Measurements from ENCODE around the gene STAB1.

Gene STAB1

DNA sequence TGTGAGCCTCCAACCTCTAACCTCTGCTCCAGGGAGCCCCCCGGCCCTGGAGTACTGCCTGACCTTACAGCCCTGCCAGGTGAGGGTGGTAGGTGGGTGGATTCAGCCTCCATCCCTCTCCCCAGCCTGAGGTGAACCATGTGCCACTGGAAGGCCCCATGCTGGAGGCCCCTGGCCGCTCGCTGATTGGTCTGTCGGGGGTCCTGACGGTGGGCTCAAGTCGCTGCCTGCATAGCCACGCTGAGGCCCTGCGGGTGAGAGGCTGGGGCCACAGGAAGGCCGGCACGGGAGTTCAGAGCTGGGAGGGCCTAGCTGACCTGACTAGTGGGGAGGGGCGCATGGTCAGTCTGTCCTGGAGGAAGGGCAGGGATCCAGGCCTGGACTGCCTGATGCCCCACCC is 19.4 kb downstream of the STAB1 start:
- H3K27me3 ChIP-seq (ENCODE audit: insufficient read depth, low read length, poor library complexity) = peaks cover 6% of the 10 kb centered on the region
- H2AFZ ChIP-seq (ENCODE audit: low read depth, low read length) = no peak overlapping the region
- no peaks in the 10 kb centered on the region for H3K79me2 ChIP-seq (ENCODE audit: insufficient read depth, low read length)
- TF ChIP-seq, protein P1, sequence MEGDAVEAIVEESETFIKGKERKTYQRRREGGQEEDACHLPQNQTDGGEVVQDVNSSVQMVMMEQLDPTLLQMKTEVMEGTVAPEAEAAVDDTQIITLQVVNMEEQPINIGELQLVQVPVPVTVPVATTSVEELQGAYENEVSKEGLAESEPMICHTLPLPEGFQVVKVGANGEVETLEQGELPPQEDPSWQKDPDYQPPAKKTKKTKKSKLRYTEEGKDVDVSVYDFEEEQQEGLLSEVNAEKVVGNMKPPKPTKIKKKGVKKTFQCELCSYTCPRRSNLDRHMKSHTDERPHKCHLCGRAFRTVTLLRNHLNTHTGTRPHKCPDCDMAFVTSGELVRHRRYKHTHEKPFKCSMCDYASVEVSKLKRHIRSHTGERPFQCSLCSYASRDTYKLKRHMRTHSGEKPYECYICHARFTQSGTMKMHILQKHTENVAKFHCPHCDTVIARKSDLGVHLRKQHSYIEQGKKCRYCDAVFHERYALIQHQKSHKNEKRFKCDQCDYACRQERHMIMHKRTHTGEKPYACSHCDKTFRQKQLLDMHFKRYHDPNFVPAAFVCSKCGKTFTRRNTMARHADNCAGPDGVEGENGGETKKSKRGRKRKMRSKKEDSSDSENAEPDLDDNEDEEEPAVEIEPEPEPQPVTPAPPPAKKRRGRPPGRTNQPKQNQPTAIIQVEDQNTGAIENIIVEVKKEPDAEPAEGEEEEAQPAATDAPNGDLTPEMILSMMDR (IDR thresholded peaks at IDR 0.05; ENCODE audit: borderline replicate concordance, extremely low read depth, low read length, poor library complexity, severe bottlenecking) = no peak
- TF ChIP-seq EZH2 (IDR thresholded peaks at IDR 0.05; ENCODE audit: borderline replicate concordance, low read depth, low read length, severe bottlenecking) = no peak
- H3K4me2 ChIP-seq (ENCODE audit: insufficient read depth, low read length) = no peak overlapping the region
- no peak overlapping the region for H3K4me3 ChIP-seq (ENCODE audit: low read depth in 1 of 2, low read length in 2 of 2)
- H3K4me1 ChIP-seq (ENCODE audit: insufficient read depth, low read length) = no peaks in the 10 kb centered on the region
- H3K27ac ChIP-seq (ENCODE audit: low read length) = no peak overlapping the region
- no peaks in the 10 kb centered on the region for H3K36me3 ChIP-seq (ENCODE audit: insufficient read depth, low read length)
- ATAC-seq (ENCODE audit: insufficient read depth, low read depth) = no peak
- H3K9ac ChIP-seq (ENCODE audit: low read depth, low read length) = no peak overlapping the region
- no peak for DNase-seq
- peaks cover 9% of the 10 kb centered on the region; the same call in 1 of the 2 replicates for H4K20me1 ChIP-seq (ENCODE audit: insufficient read depth, low read length)
- no peaks in the 10 kb centered on the region for H3K9me3 ChIP-seq (ENCODE audit: insufficient read depth, low read length, severe bottlenecking)

DNA sequence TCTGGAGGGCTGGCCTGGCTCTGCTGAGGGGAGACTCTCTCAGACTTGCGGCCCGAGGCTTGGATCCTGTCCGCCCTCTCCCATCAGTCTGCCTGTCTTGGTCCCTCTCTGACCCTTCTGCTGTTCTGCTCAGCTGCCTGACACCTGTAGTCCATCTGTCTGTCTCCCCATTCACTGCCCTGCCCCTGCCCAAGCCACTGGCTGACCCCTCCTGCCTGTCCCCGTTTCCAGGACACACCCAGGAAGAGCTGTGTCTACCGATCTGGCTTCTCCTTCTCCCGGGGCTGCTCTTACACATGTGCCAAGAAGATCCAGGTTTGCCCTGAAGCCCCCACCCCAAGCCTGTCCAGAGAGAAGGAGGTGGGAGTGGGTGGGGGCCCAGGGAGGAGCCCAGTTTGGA is 20.1 kb downstream of the STAB1 start:
- H3K27ac ChIP-seq (ENCODE audit: low read length) = no peak overlapping the region
- H3K4me1 ChIP-seq (ENCODE audit: insufficient read depth, low read length) = no peaks in the 10 kb centered on the region
- TF ChIP-seq, protein P1 (IDR thresholded peaks at IDR 0.05; ENCODE audit: borderline replicate concordance, extremely low read depth, low read length, poor library complexity, severe bottlenecking) = no peak
- no peak for TF ChIP-seq EZH2 (IDR thresholded peaks at IDR 0.05; ENCODE audit: borderline replicate concordance, low read depth, low read length, severe bottlenecking)
- no peak for DNase-seq
- H4K20me1 ChIP-seq (ENCODE audit: insufficient read depth, low read length) = peaks cover 9% of the 10 kb centered on the region; the same call in 1 of the 2 replicates
- no peaks in the 10 kb centered on the region for H3K79me2 ChIP-seq (ENCODE audit: insufficient read depth, low read length)
- no peak overlapping the region for H2AFZ ChIP-seq (ENCODE audit: low read depth, low read length)
- no peak for ATAC-seq (ENCODE audit: insufficient read depth, low read depth)
- no peak overlapping the region for H3K4me3 ChIP-seq (ENCODE audit: low read depth in 1 of 2, low read length in 2 of 2)
- H3K9ac ChIP-seq (ENCODE audit: low read depth, low read length) = no peak overlapping the region
- peaks cover 6% of the 10 kb centered on the region for H3K27me3 ChIP-seq (ENCODE audit: insufficient read depth, low read length, poor library complexity)
- no peaks in the 10 kb centered on the region for H3K36me3 ChIP-seq (ENCODE audit: insufficient read depth, low read length)
- H3K4me2 ChIP-seq (ENCODE audit: insufficient read depth, low read length) = no peak overlapping the region
- H3K9me3 ChIP-seq (ENCODE audit: insufficient read depth, low read length, severe bottlenecking) = no peaks in the 10 kb centered on the region

DNA sequence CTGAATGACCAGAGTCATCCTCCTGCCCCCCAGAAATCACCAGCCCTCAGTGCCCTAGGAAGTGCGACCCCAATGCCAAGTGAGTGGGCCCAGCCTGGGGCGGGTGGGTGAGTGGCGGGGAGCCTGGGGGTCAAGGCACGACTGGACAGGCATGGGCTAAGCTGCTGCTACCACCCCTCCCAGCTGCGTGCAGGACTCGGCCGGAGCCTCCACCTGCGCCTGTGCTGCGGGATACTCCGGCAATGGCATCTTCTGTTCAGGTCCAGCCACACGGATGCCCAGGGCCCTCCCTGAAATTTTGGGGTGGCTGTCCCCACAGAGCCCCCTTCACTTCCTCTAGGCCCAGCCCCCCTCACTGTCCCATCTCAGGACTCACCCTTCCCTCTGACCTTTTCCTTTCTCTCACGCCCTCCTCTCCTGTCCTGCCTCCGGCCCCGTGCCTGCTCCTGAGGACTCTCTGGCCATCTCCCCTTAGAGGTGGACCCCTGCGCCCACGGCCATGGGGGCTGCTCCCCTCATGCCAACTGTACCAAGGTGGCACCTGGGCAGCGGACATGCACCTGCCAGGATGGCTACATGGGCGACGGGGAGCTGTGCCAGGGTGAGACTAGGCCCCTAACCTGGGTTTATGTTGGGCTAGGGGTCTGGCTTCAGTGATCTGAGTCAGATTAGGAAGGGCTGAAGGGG is 21.5 kb downstream of the STAB1 start:
- Histone ChIP-seq H3K4me3 (ENCODE audit: low read depth in 1 of 2, low read length in 2 of 2) (no peak overlapping the region), H3K9ac (ENCODE audit: low read depth, low read length) (no peak overlapping the region), H4K20me1 (ENCODE audit: insufficient read depth, low read length) (peaks cover 5% of the 10 kb centered on the region; the same call in 1 of the 2 replicates), H2AFZ (ENCODE audit: low read depth, low read length) (no peak overlapping the region), H3K4me2 (ENCODE audit: insufficient read depth, low read length) (no peak overlapping the region), H3K36me3 (ENCODE audit: insufficient read depth, low read length) (no peaks in the 10 kb centered on the region), H3K27ac (ENCODE audit: low read length) (no peak overlapping the region), H3K79me2 (ENCODE audit: insufficient read depth, low read length) (no peaks in the 10 kb centered on the region), H3K27me3 (ENCODE audit: insufficient read depth, low read length, poor library complexity) (no peaks in the 10 kb centered on the region), H3K9me3 (ENCODE audit: insufficient read depth, low read length, severe bottlenecking) (no peaks in the 10 kb centered on the region), H3K4me1 (ENCODE audit: insufficient read depth, low read length) (no peaks in the 10 kb centered on the region)
- no peak for DNase-seq
- ATAC-seq (ENCODE audit: insufficient read depth, low read depth) = no peak
- TF ChIP-seq, protein P1 (IDR thresholded peaks at IDR 0.05; ENCODE audit: borderline replicate concordance, extremely low read depth, low read length, poor library complexity, severe bottlenecking) = no peak
- no peak for TF ChIP-seq EZH2 (IDR thresholded peaks at IDR 0.05; ENCODE audit: borderline replicate concordance, low read depth, low read length, severe bottlenecking)
